ENCODE measurements around the gene GALNT10. TPM values are rescaled to one million over a fixed set of nuclear protein-coding genes. Genes with fewer than 3 reads are reported as not detected.

Gene GALNT10
- total and polyA plus RNA-seq, 2 of the 4 experiments (the other 2 are of a cell fraction) = 46.2 to 67.0 TPM

- Histone ChIP-seq H2BK15ac (ENCODE audit: low read depth, low read length) (no peak overlapping the region), H4K8ac (ENCODE audit: low read depth in 2 of 2, low read length in 2 of 2) (no peak overlapping the region), H2AFZ (replicated peaks; ENCODE audit: low read length, poor library complexity) (no peak overlapping the region), H3K4me1 (ENCODE audit: control insufficient read depth, insufficient read depth, low read length) (no peaks in the 10 kb centered on the region), H3K9ac (ENCODE audit: low read depth, low read length) (no peak overlapping the region), H3K23ac (ENCODE audit: low read depth, low read length) (no peak overlapping the region), H3K4ac (ENCODE audit: low read depth, low read length) (no peak overlapping the region), H2BK5ac (ENCODE audit: low read depth, low read length, poor library complexity, severe bottlenecking) (no peak overlapping the region), H3K27ac (ENCODE audit: insufficient read depth, low read length) (no peak overlapping the region), H2BK120ac (ENCODE audit: low read depth, low read length) (no peak overlapping the region), H2BK20ac (ENCODE audit: low read depth, low read length) (no peak overlapping the region), H3K18ac (ENCODE audit: low read depth, low read length) (no peak overlapping the region), H3K79me1 (ENCODE audit: low read depth in 1 of 2, low read length in 2 of 2) (peaks cover 4 to 10% of the 10 kb centered on the region in 2 experiments; a peak in 2 of 4 replicates), H3K36me3 (ENCODE audit: control insufficient read depth, insufficient read depth, low read length) (peaks cover 5% of the 10 kb centered on the region), H3K4me2 (ENCODE audit: low read depth, low read length) (no peak overlapping the region), H3K14ac (replicated peaks; ENCODE audit: low read depth, low read length) (no peak overlapping the region), H3K9me1 (ENCODE audit: insufficient read depth, low read length) (peaks cover 8% of the 10 kb centered on the region), H3K9me3 (ENCODE audit: control insufficient read depth, insufficient read depth, low read length) (0 out of 2 replicates have a peak, but pooled peaks cover 3% of the 10 kb centered on the region), H3K56ac (ENCODE audit: extremely low read depth, insufficient read depth, low read length) (no peak overlapping the region), H4K5ac (ENCODE audit: low read depth, low read length) (no peak overlapping the region), H3K27me3 (ENCODE audit: control insufficient read depth, insufficient read depth, low read length) (no peaks in the 10 kb centered on the region), H2AK9ac (replicated peaks; ENCODE audit: low read depth, low read length, poor library complexity) (no peak overlapping the region), H3K4me3 (ENCODE audit: insufficient read depth, low read depth, low read length) (no peak overlapping the region), H4K20me1 (ENCODE audit: insufficient read depth, low read length) (no peaks in the 10 kb centered on the region), H2AK5ac (ENCODE audit: low read depth, low read length) (no peak overlapping the region), H4K91ac (ENCODE audit: insufficient read depth, low read depth, low read length) (no peak overlapping the region)
- dilution Hi-C loops (cut with HindIII; ENCODE audit: low sequenced_read_pairs, unreplicated experiment) = no loop called here
- no peak for DNase-seq
- no CpG with 5 or more reads among the region's 3 CpGs for WGBS, 2 experiments (ENCODE audit: extremely low coverage in 2 of 2, insufficient read length in 1 of 2)
- POLR2A ChIA-PET (ENCODE audit: unreplicated experiment) = no interaction called here
- no peak for ATAC-seq (ENCODE audit: low read depth)
- in situ Hi-C loops (cut with MboI; ENCODE audit: low sequenced_read_pairs) = no loop called here
- CTCF ChIA-PET = no interaction called here
- TF ChIP-seq RFX5 (IDR thresholded peaks at IDR 0.05; ENCODE audit: low read depth, low read length) = no peak
- BruUV-seq (replicated peaks) = no TSS peak
- intact Hi-C loops (cut with micrococcal nuclease) = no loop called here
Observed at GRCh38 chr5:154301726-154302125, 111.2 kb downstream of the GALNT10 start.

All from IMR-90 (cell line).